Stomach (tissue), 9 donors: ENCODE data around the gene DHRS1. TPM values are rescaled to one million over a fixed set of nuclear protein-coding genes. Genes with fewer than 3 reads are reported as not detected.

Source experiments
- DNase-seq, 2 donors: peaks; one replicate each; pipeline versions ENCODE4 v3.0.0 to v3.0.0-alpha.2; 2013 to 2019
- H3K27ac ChIP-seq, 5 donors: fragments of 200-600 bp in 4 of 5; sonication (generic) in 4 of 5; one replicate each; pipeline ENCODE4 v1.5.1; 2013 to 2019; ENCODE audit warnings: mild to moderate bottlenecking in 1 of 5, moderate library complexity in 1 of 5
- H3K27me3 ChIP-seq, 3 donors: fragments of 200-600 bp; sonication (generic); one replicate each; pipeline ENCODE4 v1.5.1; 2017 to 2019; ENCODE audit warnings: mixed run types in 1 of 3
- H3K36me3 ChIP-seq, 4 donors: fragments of 200-600 bp; sonication (generic); 1 replicate in 3 of 4; 2 replicates in 1 of 4; pipeline ENCODE4 v1.5.1; 2016 to 2019
- H3K4me1 ChIP-seq, 4 donors: fragments of 200-600 bp; sonication (generic); one replicate each; pipeline ENCODE4 v1.5.1; 2016 to 2019
- H3K4me3 ChIP-seq, 4 donors: fragments of 200-600 bp; sonication (generic) in 3 of 4; one replicate each; pipeline ENCODE4 v1.5.1; 2016 to 2019; ENCODE audit warnings: mild to moderate bottlenecking in 1 of 4
- H3K9me3 ChIP-seq, 4 donors: fragments of 200-600 bp; sonication (generic); one replicate each; pipeline ENCODE4 v1.5.1; 2016 to 2019
- CTCF ChIP-seq, 7 experiments: fragments of 450-650 bp in 4 of 7; fragments of 200-600 bp in 3 of 7; sonication (generic) in 3 of 7; IDR thresholded peaks; one replicate each; pipeline ENCODE4 v1.5.1; 2016 to 2019; ENCODE audit warnings: antibody characterized with exemption in 7 of 7, control low read depth in 2 of 7, mild to moderate bottlenecking in 1 of 7
- EP300 ChIP-seq: sonication (generic); formaldehyde crosslinking; IDR thresholded peaks from one replicate; pipeline ENCODE4 v1.6.1; 2017; ENCODE audit warnings: antibody characterized with exemption
- POLR2A ChIP-seq, 4 donors: fragments of 450-650 bp; IDR thresholded peaks; one replicate each; pipeline ENCODE4 v1.6.1; 2016; ENCODE audit warnings: antibody characterized with exemption in 4 of 4, control low read depth in 2 of 4, mild to moderate bottlenecking in 1 of 4, moderate library complexity in 1 of 4
- POLR2AphosphoS5 ChIP-seq, 3 donors: sonication (generic); formaldehyde crosslinking; IDR thresholded peaks; one replicate each; pipeline ENCODE4 v1.6.1; 2016; ENCODE audit warnings: antibody characterized with exemption in 3 of 3
- WGBS, 5 donors: extraction: QIAGEN DNeasy Blood & Tissue Kit in 3 of 5; methylation state at CpG; one replicate each; pipeline versions ENCODE4 v1.1.5 to v1.1.7; 2013 to 2018; 5-methylcytosine and 5-hydroxymethylcytosine counted together
- intact Hi-C: fragments of 100-400 bp; cut with DNase I; formaldehyde crosslinking; loops from one replicate; pipeline ENCODE4 v1.15.1; 2023; ENCODE audit warnings: low total_unique reads
- polyA plus RNA-seq, 3 donors: library from polyadenylated mRNA; stranded (reverse); fragments of 200-250 nt; gene quantifications; one replicate each; pipeline ENCODE4 v1.2.3, GENCODE V29; 2013
- total RNA-seq, 5 donors: library from RNA; depleted of rRNA; stranded (reverse); fragments of >200 nt; gene quantifications; one replicate each; pipeline versions ENCODE4 v1.1.0 to v1.2.3, GENCODE V29; 2014 to 2016
- donor health status: healthy with polysubstance abuse.
- donor health status: Bipolar disorder and iron deficiency.
- donor health status: healthy.

The DHRS1 gene
- total and polyA plus RNA-seq, 8 donors = 5.3 to 71.9 (median 25.1) TPM

- TF ChIP-seq CTCF (IDR thresholded peaks at IDR 0.05) = no peak
- no peak for TF ChIP-seq POLR2A (IDR thresholded peaks at IDR 0.05)
- TF ChIP-seq POLR2AphosphoS5 (IDR thresholded peaks at IDR 0.05) = peak in 2 of 3 donors; percentile 33 to 44
- no peak for TF ChIP-seq EP300
- H3K27ac ChIP-seq = peak within 1 kb of the TSS; percentile 42 to 81 (median 68)
Observed at GRCh38 chr14:24334431-24335291, 35.1 kb upstream of the DHRS1 start, which contains the start of gene ADCY4. ADCY4 (minus strand) TSS chr14:24335071; CDS start chr14:24334652, 419 bp downstream.

DNA sequence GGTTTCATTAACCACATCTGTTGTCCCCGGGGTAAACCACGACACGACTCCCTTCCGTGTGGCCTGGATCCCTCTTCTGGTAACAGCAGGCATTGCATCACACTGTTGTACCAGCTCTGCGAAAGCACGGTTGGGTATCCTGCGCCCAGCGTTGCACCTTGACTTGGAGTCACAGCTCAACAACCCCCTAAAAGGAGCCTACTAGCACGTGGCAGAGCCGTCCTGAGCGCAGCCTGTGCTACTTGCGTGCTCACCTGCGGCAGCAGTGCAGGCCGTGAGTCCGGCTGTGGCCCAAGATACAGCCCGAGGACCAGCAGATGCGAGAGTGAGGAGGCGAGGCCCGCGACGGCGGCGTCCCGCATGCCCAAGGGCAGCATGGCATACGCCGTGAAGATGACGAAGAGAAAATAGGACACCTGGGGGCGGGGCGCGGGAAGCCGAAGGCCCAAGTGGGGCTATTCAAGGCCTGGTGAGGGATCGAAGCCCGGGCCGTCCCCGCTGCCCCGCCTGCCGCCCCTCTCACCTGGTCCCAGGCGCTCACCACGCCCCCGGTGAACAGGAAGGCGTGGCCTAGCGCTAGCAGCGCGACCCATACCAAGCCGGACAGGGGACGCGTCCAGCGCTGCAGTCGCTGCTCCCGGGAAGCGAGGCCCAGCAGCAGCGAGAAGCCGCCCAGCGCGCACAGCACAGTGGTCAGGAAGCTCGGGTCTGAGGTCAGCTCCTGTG is 32.9 kb upstream of the DHRS1 start:
- 8 to 16% (median 14%) methylated on average over 42 to 56 of the region's 56 CpGs for WGBS, 5 donors
- Histone ChIP-seq H3K9me3 (no peaks in the 10 kb centered on the region), H3K36me3 (peaks cover 2 to 19% (median 14%) of the 10 kb centered on the region in 4 donors), H3K27me3 (peaks cover 0 to 29% (median 8%) of the 10 kb centered on the region in 3 donors), H3K27ac (peak overlapping the region in 3 of 5 donors; percentile 38 to 81 (median 47)), H3K4me1 (peaks cover 34 to 86% (median 39%) of the 10 kb centered on the region in 4 donors), H3K4me3 (peak overlapping the region; percentile 31 to 54 (median 36))
- no peak for TF ChIP-seq POLR2A (IDR thresholded peaks at IDR 0.05)
- TF ChIP-seq POLR2AphosphoS5 (IDR thresholded peaks at IDR 0.05) = peak; percentile 6 to 44 (median 14)
- TF ChIP-seq CTCF (IDR thresholded peaks at IDR 0.05) = peak in 5 of 7 experiments; percentile 63 to 87 (median 83)
- no peak for TF ChIP-seq EP300
- DNase-seq = peak; percentile 82 to 91
- intact Hi-C loops = loop anchor here (5.0 kb wide), 1 partner anchor 100 kb away; no protein-coding TSS in a partner anchor

More at GRCh38 chr14:24334431-24335291, 35.1 kb upstream of the DHRS1 start, which contains the start of gene ADCY4:
- H3K9me3 ChIP-seq = no peaks in the 10 kb centered on the region
- peak within 1 kb of the TSS; percentile 38 to 54 (median 41) for H3K4me3 ChIP-seq
- H3K36me3 ChIP-seq = peaks cover 4 to 31% (median 18%) of the 10 kb centered on the region in 4 donors
- 10 to 17% (median 13%) methylated on average over 37 to 65 of the region's 65 CpGs for whole genome bisulfite sequencing, 5 donors
- peak in 1 of 2 donors; percentile 58 for DNase-seq
- H3K27me3 ChIP-seq = peaks cover 0 to 29% (median 8%) of the 10 kb centered on the region in 3 donors
- peaks cover 46 to 85% (median 55%) of the 10 kb centered on the region in 4 donors for H3K4me1 ChIP-seq
- intact Hi-C loops = loop anchor here (5.0 kb wide), 1 partner anchor 98 kb away; no protein-coding TSS in a partner anchor

DNA sequence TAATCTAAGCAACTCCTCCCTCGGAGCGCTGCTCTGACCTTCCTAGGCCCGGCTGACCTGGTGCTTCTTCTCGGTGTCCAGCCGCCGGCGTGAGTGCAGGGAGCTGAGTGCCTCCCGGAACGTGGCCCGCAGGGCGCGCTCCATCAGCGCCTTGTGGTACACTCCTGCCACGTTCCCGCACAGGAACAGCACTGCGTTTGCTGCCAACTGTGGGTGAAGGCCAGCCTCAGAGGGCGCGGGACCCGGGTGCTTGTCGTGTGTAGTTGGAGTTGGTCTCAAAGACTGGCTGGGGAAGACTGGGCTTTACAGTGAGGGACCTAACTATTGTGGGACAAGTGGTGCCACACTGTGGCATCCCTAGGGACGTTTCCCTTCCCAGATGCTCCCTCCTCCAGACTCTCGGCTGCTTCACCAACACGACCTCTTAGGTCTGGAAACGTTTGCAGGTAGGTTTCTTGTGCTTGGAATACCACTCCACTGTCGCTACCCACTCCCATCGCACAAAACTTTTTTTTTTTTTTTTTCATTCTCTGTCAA is 32.2 kb upstream of the DHRS1 start:
- Histone ChIP-seq H3K4me1 (peaks cover 34 to 88% (median 42%) of the 10 kb centered on the region in 4 donors), H3K27me3 (peaks cover 0 to 29% (median 8%) of the 10 kb centered on the region in 3 donors), H3K9me3 (no peaks in the 10 kb centered on the region), H3K27ac (peak overlapping the region in 1 of 5 donors; percentile 81), H3K36me3 (peaks cover 0 to 13% (median 8%) of the 10 kb centered on the region in 4 donors), H3K4me3 (peak overlapping the region in 2 of 4 donors; percentile 38 to 54)
- WGBS, 5 donors = 48 to 53% (median 52%) methylated on average over 23 to 26 of the region's 26 CpGs
- DNase-seq = no peak
- intact Hi-C loops = loop anchor here (5.0 kb wide), 1 partner anchor 101 kb away; no protein-coding TSS in a partner anchor
- no peak for TF ChIP-seq EP300
- TF ChIP-seq POLR2AphosphoS5 (IDR thresholded peaks at IDR 0.05) = no peak
- no peak for TF ChIP-seq CTCF (IDR thresholded peaks at IDR 0.05)
- no peak for TF ChIP-seq POLR2A (IDR thresholded peaks at IDR 0.05)
